Measurements from ENCODE around the gene ETNPPL.

DNA sequence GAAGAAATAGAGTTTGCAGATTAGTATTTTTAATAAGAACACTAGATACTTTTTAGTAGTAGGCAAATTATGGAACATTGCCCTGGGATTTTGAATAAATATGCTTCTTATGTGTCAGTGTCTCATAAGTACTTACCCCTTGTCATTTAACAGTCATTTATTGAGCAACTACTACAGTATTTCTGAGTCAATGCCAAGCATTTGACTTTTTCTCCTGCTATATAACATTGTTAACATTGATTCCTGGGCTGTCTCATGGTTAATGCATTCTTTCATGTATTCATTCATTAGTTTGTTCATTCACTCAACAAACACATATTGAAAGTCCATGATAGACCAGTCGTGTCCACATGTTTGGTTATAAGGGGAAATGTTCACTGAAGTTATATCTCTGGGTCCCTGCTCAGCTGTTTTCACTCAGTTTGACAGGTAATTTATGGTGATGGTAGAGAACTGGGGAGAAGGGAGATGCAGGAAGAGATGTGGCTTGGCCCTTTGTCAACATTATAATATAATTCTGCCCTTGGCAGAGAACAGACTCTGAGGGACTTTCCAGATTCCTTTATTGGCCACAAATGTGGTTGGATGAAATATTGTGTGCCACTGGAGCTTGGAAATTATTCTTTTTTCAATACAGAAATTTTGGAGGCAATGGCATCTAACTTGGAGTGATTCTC, 62.6 kb downstream of the ETNPPL start:
- TF ChIP-seq, protein P1, sequence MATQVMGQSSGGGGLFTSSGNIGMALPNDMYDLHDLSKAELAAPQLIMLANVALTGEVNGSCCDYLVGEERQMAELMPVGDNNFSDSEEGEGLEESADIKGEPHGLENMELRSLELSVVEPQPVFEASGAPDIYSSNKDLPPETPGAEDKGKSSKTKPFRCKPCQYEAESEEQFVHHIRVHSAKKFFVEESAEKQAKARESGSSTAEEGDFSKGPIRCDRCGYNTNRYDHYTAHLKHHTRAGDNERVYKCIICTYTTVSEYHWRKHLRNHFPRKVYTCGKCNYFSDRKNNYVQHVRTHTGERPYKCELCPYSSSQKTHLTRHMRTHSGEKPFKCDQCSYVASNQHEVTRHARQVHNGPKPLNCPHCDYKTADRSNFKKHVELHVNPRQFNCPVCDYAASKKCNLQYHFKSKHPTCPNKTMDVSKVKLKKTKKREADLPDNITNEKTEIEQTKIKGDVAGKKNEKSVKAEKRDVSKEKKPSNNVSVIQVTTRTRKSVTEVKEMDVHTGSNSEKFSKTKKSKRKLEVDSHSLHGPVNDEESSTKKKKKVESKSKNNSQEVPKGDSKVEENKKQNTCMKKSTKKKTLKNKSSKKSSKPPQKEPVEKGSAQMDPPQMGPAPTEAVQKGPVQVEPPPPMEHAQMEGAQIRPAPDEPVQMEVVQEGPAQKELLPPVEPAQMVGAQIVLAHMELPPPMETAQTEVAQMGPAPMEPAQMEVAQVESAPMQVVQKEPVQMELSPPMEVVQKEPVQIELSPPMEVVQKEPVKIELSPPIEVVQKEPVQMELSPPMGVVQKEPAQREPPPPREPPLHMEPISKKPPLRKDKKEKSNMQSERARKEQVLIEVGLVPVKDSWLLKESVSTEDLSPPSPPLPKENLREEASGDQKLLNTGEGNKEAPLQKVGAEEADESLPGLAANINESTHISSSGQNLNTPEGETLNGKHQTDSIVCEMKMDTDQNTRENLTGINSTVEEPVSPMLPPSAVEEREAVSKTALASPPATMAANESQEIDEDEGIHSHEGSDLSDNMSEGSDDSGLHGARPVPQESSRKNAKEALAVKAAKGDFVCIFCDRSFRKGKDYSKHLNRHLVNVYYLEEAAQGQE (IDR thresholded peaks at IDR 0.05; ENCODE audit: insufficient read depth in 1 of 2, low read depth in 2 of 2, low read length in 2 of 2) = no peak
- TF ChIP-seq POLR2AphosphoS5 (IDR thresholded peaks at IDR 0.05; ENCODE audit: low read depth, low read length) = no peak
- no peak for TF ChIP-seq TAF1 (IDR thresholded peaks at IDR 0.05; ENCODE audit: borderline replicate concordance, insufficient read depth, low read length)
- TF ChIP-seq SIN3A (IDR thresholded peaks at IDR 0.05; ENCODE audit: borderline replicate concordance, insufficient read depth, low read length) = no peak
- no peak for TF ChIP-seq FOXP2 (optimal IDR thresholded peaks at IDR 0.05; ENCODE audit: borderline replicate concordance, extremely low read depth, extremely low read length, insufficient read depth)

Measured in PFSK-1 (cell line).